Lower leg skin (tissue), 4 donors: ENCODE results near the gene C5AR2. TPM values are rescaled to one million over a fixed set of nuclear protein-coding genes. Genes with fewer than 3 reads are reported as not detected.

ENCODE experiments used
- DNase-seq, 2 donors: peaks; one replicate each; pipeline ENCODE4 v3.0.0-alpha.2; 2019; ENCODE audit warnings: low spot score in 2 of 2
- H3K4me3 ChIP-seq: fragments of 200-600 bp; sonication (generic); 2 replicates; pipeline ENCODE4 v1.5.1; 2017; ENCODE audit warnings: mild to moderate bottlenecking, low read depth; ENCODE audit not compliant: poor library complexity, severe bottlenecking
- CTCF ChIP-seq, 3 donors: fragments of 450-650 bp; IDR thresholded peaks; one replicate each; pipeline ENCODE4 v1.5.1; 2016; ENCODE audit warnings: antibody characterized with exemption in 3 of 3, mild to moderate bottlenecking in 3 of 3, moderate library complexity in 2 of 3
- POLR2A ChIP-seq, 2 donors: fragments of 450-650 bp; IDR thresholded peaks; one replicate each; pipeline ENCODE4 v1.6.1; 2016 to 2017; ENCODE audit warnings: antibody characterized with exemption in 2 of 2, mild to moderate bottlenecking in 1 of 2, moderate library complexity in 1 of 2
- WGBS, 2 donors: methylation state at CpG; one replicate each; pipeline ENCODE4 v1.1.5; 2018; 5-methylcytosine and 5-hydroxymethylcytosine counted together
- intact Hi-C: fragments of 100-400 bp; cut with DNase I; formaldehyde crosslinking; loops from one replicate; pipeline ENCODE4 v1.15.0; 2023; ENCODE audit warnings: low total_unique reads
- total RNA-seq, 4 donors: library from RNA; depleted of rRNA; stranded (reverse); fragments of >200 nt; gene quantifications; one replicate each; pipeline ENCODE4 v1.1.0, GENCODE V29; 2016

The C5AR2 gene
- total RNA-seq, 4 donors from 2014 or later, result 0.91 to 3.5 (median 1.7) TPM

- no peak for DNase-seq
- no peak overlapping the region for H3K4me3 ChIP-seq
- no peak for TF ChIP-seq POLR2A (IDR thresholded peaks at IDR 0.05)
- TF ChIP-seq CTCF (IDR thresholded peaks at IDR 0.05), result no peak
- 89 to 93% methylated on average over 9 of the region's 9 CpGs for WGBS, 2 donors
- intact Hi-C loops, result no loop called here
Observed at GRCh38 chr19:47371261-47371660, 39.3 kb downstream of the C5AR2 start.

GRCh38 chr19:47372603-47373002 lies 40.6 kb downstream of the C5AR2 start:
- no peak for DNase-seq
- intact Hi-C loops, result no loop called here
- no peak overlapping the region for H3K4me3 ChIP-seq
- TF ChIP-seq CTCF (IDR thresholded peaks at IDR 0.05) (no peak), POLR2A (IDR thresholded peaks at IDR 0.05) (no peak)
- WGBS, 2 donors, result 97 to 98% methylated on average over 16 to 21 of the region's 22 CpGs

- no peak overlapping the region for H3K4me3 ChIP-seq
- TF ChIP-seq CTCF (IDR thresholded peaks at IDR 0.05) (no peak), POLR2A (IDR thresholded peaks at IDR 0.05) (no peak)
- no peak for DNase-seq
- intact Hi-C loops, result no loop called here
- WGBS, 2 donors, result 88 to 91% methylated on average over 24 to 29 of the region's 33 CpGs
Observed at GRCh38 chr19:47373246-47374240, 41.6 kb downstream of the C5AR2 start.

- TF ChIP-seq POLR2A (IDR thresholded peaks at IDR 0.05) (no peak), CTCF (IDR thresholded peaks at IDR 0.05) (no peak)
- 96% methylated on average over 21 to 27 of the region's 30 CpGs for WGBS, 2 donors
- H3K4me3 ChIP-seq, result no peak overlapping the region
- intact Hi-C loops, result no loop called here
- DNase-seq, result no peak
Observed at GRCh38 chr19:47374876-47375693, 43.1 kb downstream of the C5AR2 start.

GRCh38 chr19:47375694-47376588 lies 44.0 kb downstream of the C5AR2 start:
- TF ChIP-seq CTCF (IDR thresholded peaks at IDR 0.05) (no peak), POLR2A (IDR thresholded peaks at IDR 0.05) (no peak)
- H3K4me3 ChIP-seq, result no peak overlapping the region
- intact Hi-C loops, result no loop called here
- 92 to 96% methylated on average over 21 to 23 of the region's 30 CpGs for WGBS, 2 donors
- no peak for DNase-seq
